ENCODE data around the gene PCNX2.
"Not testable (repeated sequence)": the region's sequence is repeated elsewhere in the genome, so short reads cannot be mapped to it uniquely, and the experiment has no call there.

PCNX2 gene

GRCh38 chr1:233215135-233215760 lies 80.3 kb downstream of the PCNX2 start:
- DNase-seq = no peak

- DNase-seq = no peak
Measured at GRCh38 chr1:233211595-233211994, 83.9 kb downstream of the PCNX2 start.

- DNase-seq = no peak
Measured at GRCh38 chr1:233211106-233211505, 84.4 kb downstream of the PCNX2 start.

- DNase-seq = no peak
Measured at GRCh38 chr1:233209481-233209880, 86.0 kb downstream of the PCNX2 start.

GRCh38 chr1:233208687-233209086 lies 86.8 kb downstream of the PCNX2 start:
- DNase-seq = no peak

GRCh38 chr1:233197940-233198339 lies 97.6 kb downstream of the PCNX2 start:
- DNase-seq = no peak

GRCh38 chr1:233193741-233194140 lies 101.8 kb downstream of the PCNX2 start:
- no peak for DNase-seq

- DNase-seq = no peak
Measured at GRCh38 chr1:233190987-233191386, 104.5 kb downstream of the PCNX2 start.

GRCh38 chr1:233189526-233189925 lies 106.0 kb downstream of the PCNX2 start:
- no peak for DNase-seq

GRCh38 chr1:233188061-233188460 lies 107.5 kb downstream of the PCNX2 start:
- DNase-seq = no peak

- DNase-seq = no peak
Measured at GRCh38 chr1:233183226-233184020, 112.1 kb downstream of the PCNX2 start.

- DNase-seq = no peak
Measured at GRCh38 chr1:233182587-233182986, 112.9 kb downstream of the PCNX2 start.

- no peak for DNase-seq
Measured at GRCh38 chr1:233180641-233181364, 114.7 kb downstream of the PCNX2 start.

GRCh38 chr1:233179638-233180037 lies 115.9 kb downstream of the PCNX2 start:
- not testable (repeated sequence) for DNase-seq

GRCh38 chr1:233172201-233172600 lies 123.3 kb downstream of the PCNX2 start:
- DNase-seq = no peak

GRCh38 chr1:233170741-233171140 lies 124.8 kb downstream of the PCNX2 start:
- no peak for DNase-seq

GRCh38 chr1:233168384-233168783 lies 127.1 kb downstream of the PCNX2 start:
- DNase-seq = no peak

- no peak for DNase-seq
Measured at GRCh38 chr1:233166896-233167295, 128.6 kb downstream of the PCNX2 start.

- no peak for DNase-seq
Measured at GRCh38 chr1:233163696-233164095, 131.8 kb downstream of the PCNX2 start.

GRCh38 chr1:233158322-233158721 lies 137.2 kb downstream of the PCNX2 start:
- DNase-seq = no peak

- DNase-seq = no peak
Measured at GRCh38 chr1:233157245-233157644, 138.3 kb downstream of the PCNX2 start.

GRCh38 chr1:233151861-233152260 lies 143.7 kb downstream of the PCNX2 start:
- DNase-seq = no peak

GRCh38 chr1:233144434-233144833 lies 151.1 kb downstream of the PCNX2 start:
- no peak for DNase-seq

GRCh38 chr1:233143241-233143640 lies 152.3 kb downstream of the PCNX2 start:
- no peak for DNase-seq

Measured in activated CD4-positive, alpha-beta T cell treated with anti-CD3 and anti-CD28 coated beads, Interleukin-2, amount 50 U/mL, for 4 hours (primary cell).